SK-N-SH (cell line): ENCODE measurements around the gene SDK1. TPM values are rescaled to one million over a fixed set of nuclear protein-coding genes. Genes with fewer than 3 reads are reported as not detected.

ENCODE experiments used
- CTCF ChIA-PET: fragments of 300-600, 350-600 bp; formaldehyde crosslinking; extraction: SDS; loops from one replicate; lab custom pipeline; 2021; lab: Yijun Ruan, JAX
- POLR2A ChIA-PET: fragments of 350-600 bp; sonication (Branson Sonifier 250); formaldehyde crosslinking; extraction: SDS; loops from one replicate; lab custom pipeline; 2020; ENCODE audit warnings: antibody characterized with exemption, inconsistent platforms; lab: Yijun Ruan, JAX
- DNase-seq: peaks from one replicate; pipeline ENCODE4 v3.0.0; 2012
- H2AFZ ChIP-seq: fragments of 200-600 bp; sonication (generic); 2 replicates; pipeline ENCODE4 v1.8.1; 2016; ENCODE audit warnings: antibody characterized with exemption, mild to moderate bottlenecking, low read depth
- H3F3A ChIP-seq: fragments of 200-600 bp; sonication (generic); replicated peaks from 2 replicates; pipeline ENCODE3; 2016; ENCODE audit warnings: antibody characterized with exemption, mild to moderate bottlenecking; ENCODE audit not compliant: insufficient read depth
- H3K27ac ChIP-seq, 2 experiments: fragments of 200-500 bp in 1 of 2; fragments of 200-600 bp in 1 of 2; sonication (Bioruptor generic) in 1 of 2; sonication (generic), shearing (Covaris generic) in 1 of 2; 2 replicates each; pipeline versions ENCODE4 v1.5.1 to v1.6.1; 2014 to 2016; ENCODE audit warnings: low read depth in 2 of 2, inconsistent platforms in 1 of 2, low read length in 1 of 2, mild to moderate bottlenecking in 1 of 2, mixed read lengths in 1 of 2
- H3K27me3 ChIP-seq: fragments of 200-600 bp; sonication (generic), shearing (Covaris generic); 2 replicates; pipeline ENCODE4 v1.6.1; 2016; ENCODE audit warnings: mixed run types; ENCODE audit not compliant: insufficient read depth
- H3K36me3 ChIP-seq, 2 experiments: fragments of 200-500 bp in 1 of 2; fragments of 200-600 bp in 1 of 2; sonication (Bioruptor generic) in 1 of 2; sonication (generic) in 1 of 2; replicated peaks in 1 of 2; 2 replicates each; pipeline versions ENCODE3 to v1.5.1; 2014 to 2016; ENCODE audit warnings: low read length in 1 of 2, mild to moderate bottlenecking in 1 of 2; ENCODE audit not compliant: insufficient read depth in 2 of 2, control insufficient read depth in 1 of 2
- H3K4me1 ChIP-seq, 2 experiments: fragments of 200-500 bp in 1 of 2; fragments of 200-600 bp in 1 of 2; sonication (Bioruptor generic) in 1 of 2; sonication (generic), shearing (Covaris generic) in 1 of 2; 2 replicates each; pipeline versions ENCODE4 v1.5.1 to v1.6.1; 2014 to 2016; ENCODE audit warnings: low read depth in 1 of 2, low read length in 1 of 2, mixed run types in 1 of 2; ENCODE audit not compliant: insufficient read depth in 2 of 2, control insufficient read depth in 1 of 2
- H3K4me2 ChIP-seq: fragments of 200-600 bp; sonication (generic), shearing (Covaris generic); 2 replicates; pipeline ENCODE4 v1.6.1; 2017; ENCODE audit warnings: mixed run types
- H3K4me3 ChIP-seq, 2 experiments: fragments of 200-500 bp in 1 of 2; fragments of 200-600 bp in 1 of 2; sonication (Bioruptor generic) in 1 of 2; sonication (generic), shearing (Covaris generic) in 1 of 2; 2 replicates each; pipeline versions ENCODE4 v1.5.1 to v1.8.1; 2014 to 2016; ENCODE audit warnings: low read depth in 2 of 2, inconsistent platforms in 1 of 2, low read length in 1 of 2, mild to moderate bottlenecking in 1 of 2, mixed read lengths in 1 of 2, moderate library complexity in 1 of 2
- H3K79me2 ChIP-seq: fragments of 200-600 bp; sonication (generic); 2 replicates; pipeline ENCODE4 v1.8.1; 2017; ENCODE audit warnings: mild to moderate bottlenecking; ENCODE audit not compliant: insufficient read depth
- H3K9ac ChIP-seq: fragments of 200-600 bp; sonication (generic); 2 replicates; pipeline ENCODE4 v1.6.1; 2017; ENCODE audit warnings: mixed run types
- H3K9me2 ChIP-seq: fragments of 200-600 bp; sonication (generic); 2 replicates; pipeline ENCODE4 v1.6.1; 2017; ENCODE audit warnings: mixed run types
- H3K9me3 ChIP-seq: fragments of 200-600 bp; sonication (generic); 2 replicates; pipeline ENCODE4 v1.6.1; 2017; ENCODE audit warnings: mixed run types, mild to moderate bottlenecking, moderate library complexity
- H4K20me1 ChIP-seq: fragments of 200-600 bp; sonication (generic); 2 replicates; pipeline ENCODE4 v1.6.1; 2017; ENCODE audit warnings: mild to moderate bottlenecking, mixed run types; ENCODE audit not compliant: insufficient read depth
- EZH2phosphoT487 ChIP-seq: fragments of 200-600 bp; sonication (generic); IDR thresholded peaks from 2 replicates; pipeline ENCODE4 v1.6.1; 2017; ENCODE audit warnings: low read depth, mixed run types, mild to moderate bottlenecking, antibody characterized with exemption, moderate library complexity, borderline replicate concordance
- FOSL2 ChIP-seq: IDR thresholded peaks from 2 replicates; pipeline ENCODE4 v1.4.0; 2012; ENCODE audit warnings: low read depth, mild to moderate bottlenecking, moderate library complexity, borderline replicate concordance
- FOXJ3 ChIP-seq: sonication (generic); formaldehyde crosslinking; IDR thresholded peaks from 2 replicates; pipeline ENCODE4 v1.5.1; 2020; ENCODE audit warnings: mild to moderate bottlenecking, missing genetic modification reagents
- FOXM1 ChIP-seq: IDR thresholded peaks from 2 replicates; pipeline ENCODE4 v1.4.0; 2012; ENCODE audit warnings: low read depth, mild to moderate bottlenecking
- GABPA ChIP-seq: IDR thresholded peaks from 2 replicates; pipeline ENCODE4 v1.4.0; 2012; ENCODE audit warnings: low read depth, mild to moderate bottlenecking
- JUND ChIP-seq: IDR thresholded peaks from 2 replicates; pipeline ENCODE4 v1.4.0; 2012
- MXI1 ChIP-seq: IDR thresholded peaks from 2 replicates; pipeline ENCODE4 v1.6.1; 2012; ENCODE audit warnings: mild to moderate bottlenecking, low read depth, low read length, improper control_type of control experiment
- POLR2AphosphoS5 ChIP-seq: IDR thresholded peaks from 2 replicates; pipeline ENCODE4 v1.6.1; 2012; ENCODE audit warnings: low read depth, low read length
- RAD21 ChIP-seq: IDR thresholded peaks from 2 replicates; pipeline ENCODE4 v1.6.1; 2012; ENCODE audit warnings: mild to moderate bottlenecking, low read length
- RCOR1 ChIP-seq: fragments of 150-350 bp; IDR thresholded peaks from 2 replicates; pipeline ENCODE4 v1.6.1; 2017; ENCODE audit warnings: antibody characterized with exemption, low read length
- REST ChIP-seq: IDR thresholded peaks from 2 replicates; pipeline ENCODE4 v1.6.1; 2012; ENCODE audit warnings: mild to moderate bottlenecking, low read depth, low read length, moderate library complexity
- RFX5 ChIP-seq: IDR thresholded peaks from 2 replicates; pipeline ENCODE4 v1.6.1; 2012; ENCODE audit warnings: mild to moderate bottlenecking, improper control_type of control experiment, low read length
- RXRA ChIP-seq: IDR thresholded peaks from 2 replicates; pipeline ENCODE4 v1.4.0; 2012; ENCODE audit warnings: low read depth, mild to moderate bottlenecking, borderline replicate concordance
- SMC3 ChIP-seq: IDR thresholded peaks from 2 replicates; pipeline ENCODE4 v1.6.1; 2012; ENCODE audit warnings: low read depth, low read length, improper control_type of control experiment
- TCF12 ChIP-seq: IDR thresholded peaks from 2 replicates; pipeline ENCODE4 v1.4.0; 2012
- TEAD4 ChIP-seq: IDR thresholded peaks from 2 replicates; pipeline ENCODE4 v1.4.0; 2012; ENCODE audit warnings: mild to moderate bottlenecking, borderline replicate concordance; ENCODE audit not compliant: insufficient read depth
- WGBS: methylation state at CpG from one replicate; pipeline ENCODE4 v1.1.6; 2017; ENCODE audit warnings: low lambda C conversion rate; 5-methylcytosine and 5-hydroxymethylcytosine counted together
- polyA plus RNA-seq, 3 experiments: library from polyadenylated mRNA; depleted of rRNA; stranded (reverse); fragments of >200 nt; gene quantifications; 2 replicates each; pipeline ENCODE4 v1.2.3, GENCODE V29; 2012
- TF ChIP-seq, protein P1 (sequence below): fragments of 150-350 bp; IDR thresholded peaks from 2 replicates; pipeline ENCODE4 v1.6.1; 2016; ENCODE audit warnings: mild to moderate bottlenecking, low read depth, low read length

The SDK1 gene
- polyA plus RNA-seq, 1 of the 3 experiments (the other 2 are of a cell fraction) = 1.2 TPM

GRCh38 chr7:4074994-4075393, 773.9 kb downstream of the SDK1 start:
- Histone ChIP-seq H3K27ac (no peak overlapping the region), H3F3A (no peaks in the 10 kb centered on the region), H3K4me2 (no peak overlapping the region), H3K79me2 (no peaks in the 10 kb centered on the region), H3K9ac (no peak overlapping the region), H2AFZ (no peak overlapping the region), H3K4me3 (no peak overlapping the region), H3K36me3 (no peaks in the 10 kb centered on the region), H3K27me3 (no peaks in the 10 kb centered on the region), H3K9me3 (no peaks in the 10 kb centered on the region; the same call in 1 of the 2 replicates), H4K20me1 (no peaks in the 10 kb centered on the region), H3K4me1 (peaks cover 0 to 3% of the 10 kb centered on the region in 2 experiments; a peak in 1 of 4 replicates), H3K9me2 (no peaks in the 10 kb centered on the region)
- no peak for DNase-seq
- ChIA-PET POLR2A (no interaction called here), CTCF (interaction anchor here (0.8 to 1.8 kb wide), 6 partner anchors 9 to 766 kb away, joined by 3 to 5 read pairs (median 3); no protein-coding TSS in a partner anchor)
- peak; percentile 39; the same call in 1 of the 2 replicates for TF ChIP-seq RAD21
- TF ChIP-seq, protein P1, sequence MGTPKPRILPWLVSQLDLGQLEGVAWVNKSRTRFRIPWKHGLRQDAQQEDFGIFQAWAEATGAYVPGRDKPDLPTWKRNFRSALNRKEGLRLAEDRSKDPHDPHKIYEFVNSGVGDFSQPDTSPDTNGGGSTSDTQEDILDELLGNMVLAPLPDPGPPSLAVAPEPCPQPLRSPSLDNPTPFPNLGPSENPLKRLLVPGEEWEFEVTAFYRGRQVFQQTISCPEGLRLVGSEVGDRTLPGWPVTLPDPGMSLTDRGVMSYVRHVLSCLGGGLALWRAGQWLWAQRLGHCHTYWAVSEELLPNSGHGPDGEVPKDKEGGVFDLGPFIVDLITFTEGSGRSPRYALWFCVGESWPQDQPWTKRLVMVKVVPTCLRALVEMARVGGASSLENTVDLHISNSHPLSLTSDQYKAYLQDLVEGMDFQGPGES = no peak
- 67% methylated on average over 8 of the region's 8 CpGs for whole genome bisulfite sequencing

DNA sequence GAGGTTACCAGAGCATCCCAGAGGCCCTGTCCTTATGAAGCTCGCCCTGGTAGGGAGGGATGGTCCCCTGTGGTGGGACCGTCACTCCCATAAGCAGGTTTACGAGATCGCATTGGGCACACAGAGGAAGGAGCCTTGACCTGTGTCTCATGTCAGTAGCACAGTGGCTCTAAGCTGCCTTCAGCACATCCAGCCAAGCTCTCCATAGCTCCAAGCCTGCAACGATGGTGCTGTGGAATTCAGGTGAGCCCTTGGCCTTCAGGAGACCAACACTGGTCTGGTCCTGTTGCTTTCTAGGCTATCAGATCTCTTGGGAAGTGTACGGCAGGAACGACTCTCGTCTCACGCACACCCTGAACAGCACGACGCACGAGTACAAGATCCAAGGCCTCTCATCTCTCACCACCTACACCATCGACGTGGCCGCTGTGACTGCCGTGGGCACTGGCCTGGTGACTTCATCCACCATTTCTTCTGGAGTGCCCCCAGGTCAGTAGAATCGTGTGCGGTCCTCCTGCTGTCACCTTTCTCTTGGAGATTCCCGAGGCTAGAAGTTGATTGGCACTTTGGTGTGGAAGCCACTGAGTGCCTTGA, 775.7 kb downstream of the SDK1 start:
- H4K20me1 ChIP-seq = no peaks in the 10 kb centered on the region
- no peak overlapping the region for H2AFZ ChIP-seq
- no peaks in the 10 kb centered on the region for H3F3A ChIP-seq
- no peaks in the 10 kb centered on the region for H3K27me3 ChIP-seq
- ChIA-PET CTCF (interaction anchor here (1.8 kb wide), 1 partner anchor 26 kb away, joined by 5 read pairs; no protein-coding TSS in a partner anchor), POLR2A (no interaction called here)
- no peaks in the 10 kb centered on the region for H3K36me3 ChIP-seq
- no peak for TF ChIP-seq FOXJ3 (CRISPR knock-in tag)
- TF ChIP-seq RAD21 = no peak
- no peak for TF ChIP-seq FOXM1
- TF ChIP-seq MXI1 = no peak
- no peak for TF ChIP-seq SMC3
- TF ChIP-seq POLR2AphosphoS5 = no peak
- no peak for TF ChIP-seq TEAD4
- TF ChIP-seq, protein P1 = no peak
- H3K79me2 ChIP-seq = no peaks in the 10 kb centered on the region
- 68% methylated on average over 19 of the region's 19 CpGs for WGBS
- H3K4me1 ChIP-seq = no peaks in the 10 kb centered on the region
- no peak overlapping the region for H3K27ac ChIP-seq
- no peak for DNase-seq
- H3K9me2 ChIP-seq = no peaks in the 10 kb centered on the region
- H3K4me3 ChIP-seq = no peak overlapping the region
- H3K4me2 ChIP-seq = no peak overlapping the region
- H3K9me3 ChIP-seq = no peaks in the 10 kb centered on the region; the same call in 1 of the 2 replicates
- no peak overlapping the region for H3K9ac ChIP-seq

DNA sequence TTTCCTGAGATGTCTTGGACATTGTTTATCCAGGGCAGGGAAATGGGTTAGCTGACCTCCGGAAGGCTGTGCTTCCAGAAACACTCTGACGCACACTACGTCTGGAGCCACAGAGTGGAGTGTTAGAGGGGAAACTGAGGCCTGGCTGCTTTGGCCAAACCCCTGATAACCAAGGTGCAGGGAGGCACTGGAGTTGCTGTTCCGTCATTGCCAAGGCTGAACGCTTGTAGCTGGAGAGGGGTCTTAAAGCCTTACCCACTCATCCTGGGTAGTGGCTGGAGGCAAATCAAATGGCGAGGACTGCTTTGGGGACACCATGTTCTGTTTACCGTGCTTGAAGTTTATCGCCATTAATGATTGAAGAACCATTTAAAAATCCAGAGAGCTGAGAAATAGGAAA, 776.9 kb downstream of the SDK1 start:
- Histone ChIP-seq H3K79me2 (no peaks in the 10 kb centered on the region), H3K27ac (no peak overlapping the region), H4K20me1 (no peaks in the 10 kb centered on the region), H3K4me1 (no peaks in the 10 kb centered on the region), H3K27me3 (no peaks in the 10 kb centered on the region), H3K4me3 (no peak overlapping the region), H2AFZ (no peak overlapping the region), H3K4me2 (no peak overlapping the region), H3F3A (no peaks in the 10 kb centered on the region), H3K9ac (no peak overlapping the region), H3K9me2 (no peaks in the 10 kb centered on the region), H3K36me3 (no peaks in the 10 kb centered on the region), H3K9me3 (no peaks in the 10 kb centered on the region; the same call in 1 of the 2 replicates)
- ChIA-PET CTCF (no interaction called here), POLR2A (no interaction called here)
- 65% methylated on average over 8 of the region's 8 CpGs for WGBS
- DNase-seq = no peak
- TF ChIP-seq MXI1 = no peak
- TF ChIP-seq TCF12 = no peak
- no peak for TF ChIP-seq REST
- no peak for TF ChIP-seq EZH2phosphoT487
- TF ChIP-seq GABPA = no peak
- no peak for TF ChIP-seq RFX5
- no peak for TF ChIP-seq RXRA
- no peak for TF ChIP-seq RCOR1
- no peak for TF ChIP-seq JUND
- TF ChIP-seq FOSL2 = no peak
